SHP77 (cell line): ENCODE results near the gene POLR3G.

Source experiments
- DNase-seq, 2 experiments: peaks; one replicate each; lab custom pipeline; 2025; lab: John Stamatoyannopoulos, UW

Gene POLR3G

GRCh38 chr5:90550963-90551362, 76.3 kb downstream of the POLR3G start:
- no peak for DNase-seq

- DNase-seq, result no peak
These were observed 76.7 kb downstream of the POLR3G start for GRCh38 chr5:90551376-90551775.

GRCh38 chr5:90553711-90554110, 79.0 kb downstream of the POLR3G start:
- no peak for DNase-seq

DNA sequence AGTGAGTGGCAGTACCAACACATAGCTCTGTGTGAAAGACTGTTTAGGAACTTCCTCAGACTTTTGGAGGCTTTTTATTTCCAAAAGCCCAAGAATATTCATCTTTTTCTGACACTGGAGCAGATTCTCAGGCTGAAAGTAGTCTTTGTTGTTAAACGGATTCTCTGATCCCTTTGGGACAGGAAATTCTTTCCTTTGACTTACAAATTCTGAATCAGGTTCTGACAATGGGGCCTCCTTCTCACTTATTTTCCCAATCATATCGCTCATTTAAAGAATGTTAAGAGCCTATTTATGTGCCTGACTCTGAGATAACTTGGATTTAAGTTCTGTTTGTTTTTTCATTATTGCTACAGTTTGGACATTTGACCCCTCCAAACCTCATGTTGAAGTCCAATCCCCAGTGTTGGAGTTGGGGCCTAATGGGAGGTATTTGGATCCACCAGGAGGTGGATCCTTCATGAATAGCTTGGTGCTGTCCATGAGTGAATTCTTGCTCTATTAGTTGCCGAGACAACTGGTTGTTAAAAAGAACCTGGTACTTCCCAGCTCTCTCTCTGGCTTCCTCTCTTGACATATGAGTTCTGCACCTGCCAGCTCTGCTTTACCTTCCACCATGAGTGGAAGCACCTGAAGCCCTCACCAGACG, 79.8 kb downstream of the POLR3G start:
- no peak for DNase-seq

- no peak for DNase-seq
These were observed 81.0 kb downstream of the POLR3G start for GRCh38 chr5:90555666-90556065.

GRCh38 chr5:90557391-90557790, 82.7 kb downstream of the POLR3G start:
- DNase-seq, result peak in 1 of 2 experiments; percentile 13

DNA sequence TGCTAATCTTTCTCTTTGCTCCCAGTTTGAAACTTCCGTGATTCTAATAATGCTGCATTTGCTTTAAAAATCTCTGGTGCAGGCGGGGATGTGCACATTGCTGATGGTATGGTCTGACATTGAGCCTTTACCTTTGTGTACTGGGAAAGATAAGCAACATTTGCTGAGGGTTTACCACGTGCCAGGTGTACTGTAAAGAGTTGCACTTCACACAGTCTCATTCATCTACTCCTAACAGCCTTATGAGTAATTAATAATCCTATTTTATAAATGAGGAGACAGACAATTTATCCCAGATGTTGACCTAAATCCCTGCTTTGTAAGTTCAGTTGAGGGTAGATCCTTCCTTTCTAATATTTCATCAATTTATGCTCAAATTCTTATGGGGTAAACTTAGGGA, 83.2 kb downstream of the POLR3G start:
- no peak for DNase-seq

GRCh38 chr5:90558344-90559192, 83.9 kb downstream of the POLR3G start, which contains the start of gene ADGRV1:
TSS of gene ADGRV1 (plus strand) at chr5:90558797. CDS start at chr5:90558896, 99 bp downstream.
- peak; percentile 97 for DNase-seq

DNA sequence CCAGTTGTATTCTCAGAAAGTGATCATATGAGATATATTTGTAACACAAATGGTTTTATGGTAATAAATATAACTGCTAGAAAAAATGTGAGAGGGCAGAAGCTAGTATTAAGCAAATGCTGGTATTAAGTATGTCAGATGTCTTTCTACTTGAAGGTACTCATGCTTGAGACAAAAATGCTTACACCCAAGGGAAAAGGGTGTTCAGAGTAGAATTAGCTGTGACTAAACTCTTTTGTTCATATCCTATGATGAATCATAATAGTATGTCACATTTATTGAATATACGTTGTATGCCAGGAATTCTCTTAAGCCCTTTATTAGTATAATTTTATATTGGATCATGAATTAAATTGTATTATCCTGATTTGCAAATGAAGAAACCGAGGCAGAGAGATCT, 86.1 kb downstream of the POLR3G start:
- DNase-seq, result no peak

DNA sequence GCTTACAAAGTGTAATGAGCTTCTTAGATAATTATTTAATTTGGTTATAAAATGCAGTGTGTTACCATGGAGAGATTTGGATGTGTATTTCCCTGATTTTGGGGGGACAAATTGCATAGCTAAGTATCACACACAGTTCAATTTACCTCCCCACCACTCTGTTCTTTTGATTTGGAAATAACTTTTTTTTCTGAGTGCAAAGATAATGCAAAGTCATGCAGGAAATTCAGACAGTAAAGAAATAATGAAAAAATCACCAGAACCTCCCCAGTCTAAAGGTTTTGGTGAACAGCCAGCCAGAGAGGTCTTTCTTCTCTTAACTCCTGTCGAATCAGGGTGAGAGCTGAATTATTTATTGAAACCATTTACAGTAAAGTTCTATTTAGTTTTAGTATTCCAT, 87.1 kb downstream of the POLR3G start:
- no peak for DNase-seq

DNA sequence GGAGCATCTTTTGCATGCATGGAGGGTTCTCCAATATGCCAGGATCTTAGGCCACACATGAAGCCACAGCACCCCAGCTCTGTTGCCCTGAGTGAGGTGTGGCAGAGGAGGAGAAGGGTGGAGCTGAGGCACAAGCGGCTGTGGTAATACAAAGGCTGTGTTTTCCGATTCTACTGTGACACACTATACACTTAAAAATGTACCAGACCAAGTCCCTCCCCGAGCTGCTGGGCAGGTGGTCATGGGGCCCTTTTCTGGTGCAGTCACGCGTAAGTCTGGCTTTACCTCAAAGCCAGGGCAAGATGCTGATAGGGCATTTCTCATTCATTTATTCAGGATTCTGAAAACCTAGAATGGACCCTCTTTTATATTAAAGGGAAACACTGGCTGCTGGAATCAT, 87.7 kb downstream of the POLR3G start:
- DNase-seq, result peak; percentile 22 to 54

DNA sequence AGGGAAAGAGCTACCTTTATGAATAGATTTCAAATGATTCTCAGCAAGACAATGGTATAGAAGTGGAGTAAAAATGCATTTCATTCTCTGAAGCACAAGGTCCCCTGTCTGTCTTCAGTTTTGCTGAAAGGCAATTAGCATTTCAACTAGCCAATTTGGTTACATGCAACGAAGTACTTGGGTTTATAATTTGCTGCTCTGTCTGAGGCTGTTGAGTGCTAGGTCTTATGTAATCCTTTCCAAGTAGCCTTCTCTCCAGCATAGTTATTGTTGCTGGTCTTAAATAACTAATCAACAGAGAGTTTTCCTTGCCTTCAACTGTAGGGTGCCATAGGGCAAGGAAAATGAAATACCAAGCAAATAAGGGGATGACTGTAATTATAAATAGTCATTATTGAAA, 88.4 kb downstream of the POLR3G start:
- no peak for DNase-seq
